NOMO-1 treated with DMSO at 0.1 percent for 48 hours (cell line): Measurements from ENCODE around the gene ZNHIT2.

Source experiments
- DNase-seq: peaks from one replicate; lab custom pipeline; 2025; ENCODE audit not compliant: unreplicated experiment; lab: John Stamatoyannopoulos, UW

The ZNHIT2 gene

DNA sequence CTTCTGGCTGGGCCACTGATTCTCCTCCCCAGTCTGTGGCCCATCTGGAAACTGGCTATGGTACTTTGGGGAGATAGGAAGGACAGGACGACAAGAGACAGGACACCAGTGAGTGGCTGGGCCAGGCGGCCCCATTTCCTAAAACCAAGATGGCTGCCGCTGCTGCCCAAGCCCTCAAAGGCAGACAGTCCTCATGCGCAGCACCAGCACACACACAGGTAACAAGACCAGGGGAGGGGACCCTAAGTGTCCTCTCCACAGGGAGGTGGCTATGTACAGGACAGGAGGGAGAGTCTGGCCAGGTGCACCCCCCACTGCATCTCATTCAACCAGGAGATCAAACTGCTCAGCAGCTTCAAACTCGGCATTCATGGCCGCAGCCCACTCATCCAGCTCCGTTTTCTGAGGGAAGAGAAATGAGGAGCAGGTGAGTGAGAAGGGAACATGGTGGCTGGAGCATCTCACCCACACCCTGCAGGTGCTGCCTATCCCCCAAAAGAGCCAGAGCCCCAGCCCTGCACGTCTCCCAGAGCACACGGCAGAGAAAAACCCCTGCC is 38.6 kb downstream of the ZNHIT2 start:
- no peak for DNase-seq

GRCh38 chr11:65078151-65078550 is 39.4 kb downstream of the ZNHIT2 start:
- DNase-seq, result peak; percentile 39

DNA sequence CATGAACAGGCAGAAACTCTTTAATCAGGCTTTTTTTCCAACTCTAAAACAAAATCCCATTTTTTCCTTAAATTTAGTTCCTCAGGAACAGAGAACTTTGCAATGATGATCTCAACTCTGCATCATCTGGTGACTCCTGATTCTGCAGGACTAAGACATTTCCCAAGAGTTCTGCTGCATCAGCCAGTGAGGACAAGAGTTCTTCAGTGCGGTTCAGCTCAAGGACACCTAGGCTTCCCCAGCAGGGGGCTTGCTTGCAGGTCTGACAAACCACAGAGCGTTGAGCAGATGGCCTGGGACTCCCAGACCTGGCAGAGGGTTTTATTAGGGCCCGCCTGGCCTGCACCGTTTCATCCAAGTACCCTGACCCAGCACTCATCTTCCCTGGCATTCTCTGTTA is 40.0 kb downstream of the ZNHIT2 start:
- no peak for DNase-seq

- DNase-seq, result no peak
Measured at GRCh38 chr11:65072631-65072966, 44.9 kb downstream of the ZNHIT2 start.

- DNase-seq, result no peak
Measured at GRCh38 chr11:65071907-65072630, 45.4 kb downstream of the ZNHIT2 start.

DNA sequence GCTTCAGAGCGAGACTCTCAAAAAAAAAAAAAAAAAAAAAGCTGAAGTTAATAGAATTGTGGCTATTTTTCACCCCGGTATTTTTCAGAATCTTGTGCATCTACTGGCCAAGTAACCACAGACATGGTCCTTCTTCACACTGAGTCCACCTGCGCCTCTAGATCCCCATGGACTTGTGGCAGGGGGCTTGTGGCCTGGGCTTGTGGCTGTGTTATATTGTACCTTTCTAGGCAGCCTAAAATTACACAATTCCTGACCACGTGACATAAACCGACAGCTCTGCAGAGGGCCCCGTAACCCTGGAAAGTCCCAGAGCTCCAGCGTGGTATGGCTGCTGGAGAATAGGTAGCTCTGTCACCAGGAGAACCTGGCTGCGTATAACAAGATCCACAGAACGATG is 48.3 kb downstream of the ZNHIT2 start:
- peak; percentile 64 for DNase-seq

DNA sequence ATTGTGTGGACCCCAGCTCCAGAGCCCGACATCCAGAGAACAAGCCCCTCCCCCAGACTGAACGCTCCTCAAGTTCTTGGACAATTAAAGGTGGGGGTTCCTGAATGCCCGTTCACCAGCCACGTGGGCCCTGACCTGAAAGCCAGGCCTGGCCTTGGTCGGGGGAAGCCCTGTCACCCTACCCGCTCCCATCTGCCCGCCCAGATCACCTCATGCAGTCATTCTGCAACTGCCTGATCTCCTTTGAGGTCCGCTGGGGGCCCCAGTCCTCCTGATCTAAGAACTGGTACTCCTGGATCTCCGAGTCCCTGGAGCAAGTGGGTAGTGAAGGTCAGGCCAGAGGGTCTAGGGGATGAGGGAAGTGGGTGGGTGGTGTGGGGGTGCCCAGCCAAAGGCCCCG is 50.1 kb downstream of the ZNHIT2 start:
- DNase-seq, result no peak

DNA sequence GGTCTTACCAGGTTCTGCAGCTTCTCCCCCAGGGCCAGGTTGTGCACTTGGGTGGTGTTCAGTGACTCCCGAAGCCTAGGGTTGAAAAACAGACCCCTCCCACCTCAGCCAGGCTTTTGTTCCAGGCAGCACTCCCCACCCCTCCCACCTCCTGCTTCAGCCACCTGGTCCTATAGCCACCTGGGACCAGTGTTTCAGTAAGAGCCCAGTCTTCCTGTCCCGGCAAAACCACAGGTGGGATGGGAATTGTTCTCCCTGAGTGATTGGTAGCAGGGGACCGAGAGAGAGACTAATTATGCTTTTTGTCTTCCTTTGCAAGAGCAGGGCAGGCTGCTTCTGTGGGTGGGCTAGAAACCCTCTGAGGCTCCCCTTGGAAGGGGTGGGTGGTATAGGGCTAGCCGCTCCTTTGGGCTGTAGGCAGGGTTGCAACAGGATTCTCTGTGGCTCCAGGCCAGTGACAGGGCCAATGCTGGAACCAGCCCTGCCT is 50.7 kb downstream of the ZNHIT2 start:
- DNase-seq, result no peak
